Stimulated activated CD8-positive, alpha-beta memory T cell treated with anti-CD3 and anti-CD28 coated beads, Interleukin-12 subunit alpha, Interleukin-12 subunit beta, amount 100 ng/mL, for 24 hours (primary cell): ENCODE results near the gene MAB21L3.
A peak's percentile ranks its signal among the peaks of the same experiment; 100 is the strongest.

Source experiments
- DNase-seq: peaks from one replicate; pipeline ENCODE4 v3.0.0-alpha.2; 2020; ENCODE audit errors: extremely low read depth

MAB21L3 gene

GRCh38 chr1:116111524-116112021 is 374 bp downstream of the MAB21L3 start:
- DNase-seq: no peak

GRCh38 chr1:116112388-116113140 is 1.4 kb downstream of the MAB21L3 start:
- no peak for DNase-seq

- no peak for DNase-seq
Observed at GRCh38 chr1:116113615-116114014, 2.4 kb downstream of the MAB21L3 start.

- DNase-seq: no peak
Observed at GRCh38 chr1:116115476-116116439, 4.6 kb downstream of the MAB21L3 start.

- DNase-seq: no peak
Observed at GRCh38 chr1:116118471-116118870, 7.3 kb downstream of the MAB21L3 start.

- DNase-seq: no peak
Observed at GRCh38 chr1:116119876-116120275, 8.7 kb downstream of the MAB21L3 start.

GRCh38 chr1:116122955-116123757 is 12.0 kb downstream of the MAB21L3 start:
- no peak for DNase-seq

GRCh38 chr1:116123837-116124533 is 12.8 kb downstream of the MAB21L3 start:
- DNase-seq: no peak

GRCh38 chr1:116125758-116126157 is 14.6 kb downstream of the MAB21L3 start:
- DNase-seq: no peak

- DNase-seq: no peak
Observed at GRCh38 chr1:116126281-116126680, 15.1 kb downstream of the MAB21L3 start.

- no peak for DNase-seq
Observed at GRCh38 chr1:116127123-116127847, 16.1 kb downstream of the MAB21L3 start.

- DNase-seq: no peak
Observed at GRCh38 chr1:116127848-116128540, 16.8 kb downstream of the MAB21L3 start.

- peak; percentile 31 for DNase-seq
Observed at GRCh38 chr1:116128664-116129063, 17.5 kb downstream of the MAB21L3 start.

GRCh38 chr1:116129537-116129936 is 18.3 kb downstream of the MAB21L3 start:
- no peak for DNase-seq

- DNase-seq: no peak
Observed at GRCh38 chr1:116130356-116130755, 19.2 kb downstream of the MAB21L3 start.

GRCh38 chr1:116131170-116131569 is 20.0 kb downstream of the MAB21L3 start:
- no peak for DNase-seq

GRCh38 chr1:116131866-116132605 is 20.8 kb downstream of the MAB21L3 start:
- DNase-seq: no peak

GRCh38 chr1:116133696-116134475 is 22.7 kb downstream of the MAB21L3 start:
- no peak for DNase-seq

- no peak for DNase-seq
Observed at GRCh38 chr1:116134476-116134773, 23.2 kb downstream of the MAB21L3 start.
